Osteoblast (primary cell): ENCODE data around the gene OPCML. TPM values are rescaled to one million over a fixed set of nuclear protein-coding genes. Genes with fewer than 3 reads are reported as not detected.

Source experiments
- DNase-seq: peaks from one replicate; pipeline ENCODE4 v3.0.0; 2011; ENCODE audit warnings: low spot score, mixed read lengths; ENCODE audit not compliant: insufficient read length; ENCODE audit errors: missing footprints
- H2AFZ ChIP-seq: 2 replicates; pipeline ENCODE4 v1.6.0; 2011; ENCODE audit warnings: mild to moderate bottlenecking, low read length
- H3K27ac ChIP-seq: 2 replicates; pipeline ENCODE4 v1.5.1; 2011; ENCODE audit warnings: mild to moderate bottlenecking, low read depth, low read length, moderate library complexity
- H3K27me3 ChIP-seq: 2 replicates; pipeline ENCODE4 v1.6.0; 2012; ENCODE audit warnings: mild to moderate bottlenecking, control low read depth, inconsistent platforms, low read length, moderate library complexity; ENCODE audit not compliant: insufficient read depth
- H3K36me3 ChIP-seq: 2 replicates; pipeline ENCODE4 v1.5.1; 2011; ENCODE audit warnings: mild to moderate bottlenecking, low read length, control low read depth, moderate library complexity; ENCODE audit not compliant: insufficient read depth
- H3K4me1 ChIP-seq: 2 replicates; pipeline ENCODE4 v1.5.1; 2011; ENCODE audit warnings: mild to moderate bottlenecking, low read length, control low read depth, moderate library complexity; ENCODE audit not compliant: insufficient read depth
- H3K4me2 ChIP-seq: 2 replicates; pipeline ENCODE4 v1.6.0; 2011; ENCODE audit warnings: mild to moderate bottlenecking, low read length; ENCODE audit not compliant: insufficient read depth
- H3K4me3 ChIP-seq: fragments of 200-600 bp; sonication (generic); 3 replicates; pipeline ENCODE4 v1.5.1; 2012; ENCODE audit warnings: mild to moderate bottlenecking, low read length, inconsistent platforms; ENCODE audit not compliant: insufficient read depth
- H3K79me2 ChIP-seq: 2 replicates; pipeline ENCODE4 v1.6.0; 2012; ENCODE audit warnings: mild to moderate bottlenecking, low read length, control low read depth, inconsistent platforms; ENCODE audit not compliant: insufficient read depth
- H3K9me3 ChIP-seq: 2 replicates; pipeline ENCODE4 v1.5.1; 2011; ENCODE audit warnings: low read depth, low read length, control low read depth
- H4K20me1 ChIP-seq: 2 replicates; pipeline ENCODE4 v1.6.0; 2012; ENCODE audit warnings: mild to moderate bottlenecking, low read length, control low read depth; ENCODE audit not compliant: insufficient read depth
- CTCF ChIP-seq: IDR thresholded peaks from 2 replicates; pipeline ENCODE4 v1.5.1; 2011; ENCODE audit warnings: mild to moderate bottlenecking, low read depth, low read length, moderate library complexity; ENCODE audit errors: extremely low read depth
- total RNA-seq: library from RNA; depleted of rRNA; stranded (reverse); fragments of >200 nt; gene quantifications from 2 replicates; pipeline ENCODE4 v1.2.3, GENCODE V29; 2012

Gene OPCML
- total RNA-seq, 1 donor, result 0.36 TPM

DNA sequence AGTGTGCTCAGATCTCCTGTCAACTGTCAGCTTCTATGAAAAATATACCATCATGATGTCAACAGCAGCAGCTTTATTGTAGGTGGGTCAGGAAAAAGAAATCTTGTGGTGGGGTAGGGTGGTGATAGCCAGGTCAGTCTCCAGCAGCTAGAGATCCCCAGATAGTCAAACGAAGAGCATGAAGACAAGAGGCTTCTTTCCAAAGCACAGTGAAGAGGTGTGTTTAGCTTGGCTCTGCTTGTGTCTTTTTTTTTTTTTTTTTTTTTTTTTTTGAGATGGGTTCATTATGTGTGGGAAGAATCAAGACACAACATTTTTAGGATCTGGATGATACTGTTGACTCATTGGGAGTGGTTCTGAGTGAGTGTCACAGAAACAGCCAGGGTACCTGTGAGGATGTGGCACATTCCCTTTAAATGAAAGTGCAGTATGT lies 1086.4 kb downstream of the OPCML start:
- no peak overlapping the region for H3K4me2 ChIP-seq
- DNase-seq, result no peak
- no peaks in the 10 kb centered on the region for H3K79me2 ChIP-seq
- no peak overlapping the region for H2AFZ ChIP-seq
- no peak for TF ChIP-seq CTCF
- H3K4me3 ChIP-seq, result no peak overlapping the region
- peaks cover 9% of the 10 kb centered on the region for H3K27me3 ChIP-seq
- H4K20me1 ChIP-seq, result no peaks in the 10 kb centered on the region
- H3K9me3 ChIP-seq, result no peaks in the 10 kb centered on the region
- no peaks in the 10 kb centered on the region for H3K36me3 ChIP-seq
- no peak overlapping the region for H3K27ac ChIP-seq
- H3K4me1 ChIP-seq, result peaks cover 17% of the 10 kb centered on the region

DNA sequence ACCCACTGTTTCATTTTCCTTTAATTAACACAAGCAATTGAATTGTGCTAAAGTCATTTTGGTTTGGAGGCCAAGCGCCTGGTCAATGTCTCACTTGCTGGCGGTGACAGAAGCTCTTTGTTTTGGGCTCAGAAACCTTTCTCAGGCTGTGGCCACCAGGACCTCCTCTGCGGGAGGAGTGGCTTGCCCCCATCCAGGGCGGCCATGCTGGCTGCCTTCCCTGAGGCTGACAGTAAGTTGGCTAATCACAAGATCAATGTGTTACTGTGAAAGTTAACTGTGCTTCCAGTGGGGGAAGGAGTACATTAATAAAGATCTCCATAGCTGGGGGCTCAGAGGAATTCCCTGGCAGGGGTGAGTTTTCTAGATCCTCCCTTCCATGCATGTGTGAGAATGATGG lies 1087.4 kb downstream of the OPCML start:
- TF ChIP-seq CTCF, result no peak
- Histone ChIP-seq H3K4me3 (no peak overlapping the region), H3K9me3 (no peaks in the 10 kb centered on the region), H3K36me3 (no peaks in the 10 kb centered on the region), H3K4me1 (peaks cover 17% of the 10 kb centered on the region), H3K27ac (no peak overlapping the region), H3K27me3 (peaks cover 9% of the 10 kb centered on the region), H3K4me2 (no peak overlapping the region), H4K20me1 (no peaks in the 10 kb centered on the region), H3K79me2 (no peaks in the 10 kb centered on the region), H2AFZ (no peak overlapping the region)
- DNase-seq, result no peak

- Histone ChIP-seq H4K20me1 (no peaks in the 10 kb centered on the region), H3K9me3 (no peaks in the 10 kb centered on the region), H3K27me3 (peaks cover 7% of the 10 kb centered on the region), H2AFZ (no peak overlapping the region), H3K79me2 (no peaks in the 10 kb centered on the region), H3K27ac (no peak overlapping the region), H3K4me1 (no peaks in the 10 kb centered on the region), H3K4me2 (no peak overlapping the region), H3K4me3 (no peak overlapping the region), H3K36me3 (no peaks in the 10 kb centered on the region)
- TF ChIP-seq CTCF, result no peak
- peak; percentile 56 for DNase-seq
These were observed 1092.5 kb downstream of the OPCML start for GRCh38 chr11:132439711-132440255.

DNA sequence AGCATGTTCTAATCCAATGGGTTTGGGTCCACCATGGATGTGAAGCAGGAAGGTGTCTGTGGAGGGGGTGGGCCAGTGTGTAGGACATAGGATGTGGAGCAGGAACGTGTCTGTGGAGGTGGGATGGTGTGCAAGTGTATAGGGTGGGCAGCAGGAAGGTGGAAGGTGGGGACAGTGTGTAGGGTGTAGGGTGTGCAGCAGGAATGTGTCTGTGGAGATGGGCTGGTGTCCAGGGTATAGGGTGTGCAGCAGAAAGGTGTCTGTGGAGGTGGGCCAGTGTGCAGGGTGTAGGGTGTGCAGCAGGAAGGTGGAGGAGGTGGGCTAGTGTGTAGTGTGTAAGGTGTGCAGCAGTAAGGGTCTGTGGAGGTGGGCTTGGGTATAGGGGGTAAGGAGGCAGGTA lies 1093.9 kb downstream of the OPCML start:
- Histone ChIP-seq H3K27ac (no peak overlapping the region), H3K36me3 (no peaks in the 10 kb centered on the region)
- DNase-seq, result no peak

More for the DNA sequence above, 1093.9 kb downstream of the OPCML start:
- no peaks in the 10 kb centered on the region for H3K9me3 ChIP-seq
- H3K79me2 ChIP-seq, result no peaks in the 10 kb centered on the region
- no peak for TF ChIP-seq CTCF
- no peak overlapping the region for H2AFZ ChIP-seq
- no peak overlapping the region for H3K4me2 ChIP-seq
- no peak overlapping the region for H3K4me3 ChIP-seq
- H3K27me3 ChIP-seq, result peaks cover 3% of the 10 kb centered on the region
- H4K20me1 ChIP-seq, result no peaks in the 10 kb centered on the region
- H3K4me1 ChIP-seq, result no peaks in the 10 kb centered on the region
